Omental fat pad (tissue), 4 donors: ENCODE measurements around the gene SPAG7. TPM values are rescaled to one million over a fixed set of nuclear protein-coding genes. Genes with fewer than 3 reads are reported as not detected.

Experiments used
- ATAC-seq: fragments of 150-250 bp; one replicate; pipeline ENCODE4 v1.9.1; 2016; ENCODE audit warnings: mild to moderate bottlenecking, moderate library complexity; ENCODE audit not compliant: low FRiP score
- DNase-seq: peaks from one replicate; pipeline ENCODE4 v3.0.0-alpha.2; 2019; ENCODE audit warnings: low spot score
- total RNA-seq, 4 donors: library from RNA; depleted of rRNA; stranded (reverse); fragments of >200 nt; gene quantifications; one replicate each; pipeline ENCODE4 v1.1.0, GENCODE V29; 2016
- TF ChIP-seq, protein P1 (sequence below), 3 donors: fragments of 450-650 bp; IDR thresholded peaks; one replicate each; pipeline ENCODE4 v1.5.1; 2016 to 2017; ENCODE audit warnings: antibody characterized with exemption in 3 of 3, mild to moderate bottlenecking in 3 of 3, moderate library complexity in 2 of 3

The SPAG7 gene
- total RNA-seq, 4 donors from 2014 or later: 45.3 to 71.0 (median 47.5) TPM

DNA sequence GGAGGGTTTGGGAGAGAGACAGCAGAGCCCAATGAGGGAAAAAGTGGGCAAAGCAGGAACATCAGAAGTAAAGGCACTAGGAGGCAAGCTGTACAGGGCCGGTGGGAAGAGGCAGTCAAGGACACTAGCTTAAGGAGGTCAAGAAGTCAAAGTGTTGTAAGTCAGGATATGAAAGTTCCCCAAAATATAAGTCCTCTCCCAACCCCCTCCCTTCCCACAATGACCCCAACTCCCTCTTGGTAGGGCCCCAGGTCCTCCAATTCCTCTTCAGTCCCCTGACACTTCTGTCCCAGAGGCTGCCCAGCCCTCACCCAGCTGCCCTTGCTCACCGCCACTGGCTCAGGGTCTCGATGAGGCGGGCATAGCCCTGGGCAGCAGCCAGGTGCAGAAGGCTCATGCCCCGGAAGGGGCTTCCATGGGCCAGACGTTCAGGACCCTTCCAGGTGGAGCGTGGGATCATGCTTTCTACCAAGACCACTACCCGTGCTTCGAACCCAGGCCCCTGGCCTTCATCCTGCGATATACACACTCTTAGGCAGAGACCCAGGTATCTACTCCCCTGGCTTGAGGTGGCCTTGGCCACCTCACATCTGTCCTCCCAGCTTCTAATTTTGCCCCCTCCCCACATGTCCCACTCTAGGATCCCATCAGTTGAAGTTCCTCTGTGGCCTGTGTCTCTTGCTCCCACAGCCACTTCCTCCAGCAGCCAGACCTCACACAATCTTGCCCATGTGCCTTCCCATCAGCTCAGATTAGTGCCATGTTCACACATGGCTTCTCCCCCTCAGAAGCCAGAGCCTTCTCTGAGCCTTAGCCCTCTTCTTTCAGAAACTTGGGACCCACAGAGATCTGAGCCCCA lies 5.9 kb upstream of the SPAG7 start:
- DNase-seq (no peak), ATAC-seq (no peak)
- TF ChIP-seq, protein P1, sequence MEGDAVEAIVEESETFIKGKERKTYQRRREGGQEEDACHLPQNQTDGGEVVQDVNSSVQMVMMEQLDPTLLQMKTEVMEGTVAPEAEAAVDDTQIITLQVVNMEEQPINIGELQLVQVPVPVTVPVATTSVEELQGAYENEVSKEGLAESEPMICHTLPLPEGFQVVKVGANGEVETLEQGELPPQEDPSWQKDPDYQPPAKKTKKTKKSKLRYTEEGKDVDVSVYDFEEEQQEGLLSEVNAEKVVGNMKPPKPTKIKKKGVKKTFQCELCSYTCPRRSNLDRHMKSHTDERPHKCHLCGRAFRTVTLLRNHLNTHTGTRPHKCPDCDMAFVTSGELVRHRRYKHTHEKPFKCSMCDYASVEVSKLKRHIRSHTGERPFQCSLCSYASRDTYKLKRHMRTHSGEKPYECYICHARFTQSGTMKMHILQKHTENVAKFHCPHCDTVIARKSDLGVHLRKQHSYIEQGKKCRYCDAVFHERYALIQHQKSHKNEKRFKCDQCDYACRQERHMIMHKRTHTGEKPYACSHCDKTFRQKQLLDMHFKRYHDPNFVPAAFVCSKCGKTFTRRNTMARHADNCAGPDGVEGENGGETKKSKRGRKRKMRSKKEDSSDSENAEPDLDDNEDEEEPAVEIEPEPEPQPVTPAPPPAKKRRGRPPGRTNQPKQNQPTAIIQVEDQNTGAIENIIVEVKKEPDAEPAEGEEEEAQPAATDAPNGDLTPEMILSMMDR (IDR thresholded peaks at IDR 0.05): no peak

DNA sequence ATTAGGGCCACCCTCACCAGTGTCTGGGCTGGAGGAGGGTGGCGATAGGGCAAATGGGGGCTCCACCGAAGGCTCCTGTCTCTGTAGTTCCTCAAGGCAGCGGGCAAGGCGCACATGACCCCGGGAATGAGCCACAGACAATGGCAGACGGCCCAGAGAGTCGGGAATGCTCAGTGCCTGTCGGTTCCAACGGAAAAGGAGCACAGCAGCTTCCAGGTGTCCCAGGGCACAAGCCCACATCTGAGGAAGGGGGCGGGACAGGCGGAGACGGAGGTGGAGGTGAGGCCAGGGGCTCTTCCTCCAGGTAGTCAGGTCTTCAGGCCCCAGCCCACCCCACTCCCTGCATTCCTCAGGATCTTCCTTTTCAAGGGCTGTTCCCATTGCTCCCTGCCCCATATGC lies 5.1 kb upstream of the SPAG7 start:
- DNase-seq: no peak
- no peak for ATAC-seq
- TF ChIP-seq, protein P1 (IDR thresholded peaks at IDR 0.05): no peak

DNA sequence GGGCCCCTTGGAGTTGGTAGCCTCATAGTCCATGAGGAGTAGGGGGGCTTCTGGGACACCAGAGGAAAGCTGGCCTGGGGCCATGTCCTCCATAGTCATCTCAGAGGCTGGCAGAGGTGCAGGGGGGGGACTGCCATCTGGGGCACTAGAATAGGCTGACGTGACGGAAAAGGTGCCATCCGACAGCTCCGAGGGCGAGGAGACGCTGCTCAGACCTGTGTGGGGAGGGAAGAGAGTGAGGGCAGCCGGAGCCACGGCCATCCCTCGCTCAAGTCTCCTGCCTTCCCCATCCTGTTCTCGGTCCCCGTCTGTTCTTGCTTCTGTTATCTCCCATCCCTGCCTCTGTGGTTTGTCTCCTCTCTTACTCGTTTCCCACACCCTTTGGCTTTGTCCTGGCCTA lies 4.7 kb upstream of the SPAG7 start:
- TF ChIP-seq, protein P1 (IDR thresholded peaks at IDR 0.05): no peak
- no peak for DNase-seq
- ATAC-seq: no peak

DNA sequence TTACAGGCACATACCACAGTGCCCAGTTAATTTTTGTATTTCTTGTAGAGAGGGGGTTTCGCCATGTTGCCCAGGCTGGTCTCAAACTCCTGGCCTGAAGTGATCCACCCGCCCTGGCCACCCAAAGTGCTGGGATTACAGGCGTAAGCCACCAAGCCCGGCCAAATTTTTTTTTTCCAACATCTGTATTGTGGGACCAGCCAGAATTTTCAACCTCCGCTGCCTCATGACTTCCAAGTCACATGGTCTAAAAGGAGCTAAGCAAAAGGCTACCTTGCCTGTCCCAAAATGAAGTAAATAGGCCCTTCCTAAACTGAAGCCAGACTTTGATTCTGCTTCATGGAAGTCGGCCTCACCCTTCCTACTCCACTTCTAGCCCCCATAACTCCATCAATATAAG lies 4.2 kb upstream of the SPAG7 start:
- ATAC-seq (no peak), DNase-seq (no peak)
- TF ChIP-seq, protein P1 (IDR thresholded peaks at IDR 0.05): no peak

DNA sequence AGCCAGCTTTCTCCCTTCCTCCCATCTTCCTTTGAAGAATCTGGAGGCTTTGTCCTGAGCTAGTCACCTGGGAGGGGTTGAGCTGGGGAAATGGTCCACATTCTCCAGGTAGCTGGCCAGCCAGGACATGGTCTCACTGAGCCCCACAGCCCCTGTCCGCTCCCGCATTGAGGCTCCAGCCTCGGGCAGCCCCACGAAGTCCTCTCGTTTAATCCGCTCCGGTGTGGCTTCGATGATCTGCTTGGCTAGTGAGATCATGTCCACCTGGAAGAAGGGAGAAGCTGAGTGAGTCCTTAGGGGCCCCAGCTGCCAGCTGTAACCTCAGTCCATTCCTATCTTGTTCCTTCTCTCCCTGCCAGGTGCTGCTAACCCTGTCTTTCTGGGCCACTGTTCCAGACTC lies 2.7 kb upstream of the SPAG7 start:
- ATAC-seq: no peak
- TF ChIP-seq, protein P1 (IDR thresholded peaks at IDR 0.05): no peak
- no peak for DNase-seq

DNA sequence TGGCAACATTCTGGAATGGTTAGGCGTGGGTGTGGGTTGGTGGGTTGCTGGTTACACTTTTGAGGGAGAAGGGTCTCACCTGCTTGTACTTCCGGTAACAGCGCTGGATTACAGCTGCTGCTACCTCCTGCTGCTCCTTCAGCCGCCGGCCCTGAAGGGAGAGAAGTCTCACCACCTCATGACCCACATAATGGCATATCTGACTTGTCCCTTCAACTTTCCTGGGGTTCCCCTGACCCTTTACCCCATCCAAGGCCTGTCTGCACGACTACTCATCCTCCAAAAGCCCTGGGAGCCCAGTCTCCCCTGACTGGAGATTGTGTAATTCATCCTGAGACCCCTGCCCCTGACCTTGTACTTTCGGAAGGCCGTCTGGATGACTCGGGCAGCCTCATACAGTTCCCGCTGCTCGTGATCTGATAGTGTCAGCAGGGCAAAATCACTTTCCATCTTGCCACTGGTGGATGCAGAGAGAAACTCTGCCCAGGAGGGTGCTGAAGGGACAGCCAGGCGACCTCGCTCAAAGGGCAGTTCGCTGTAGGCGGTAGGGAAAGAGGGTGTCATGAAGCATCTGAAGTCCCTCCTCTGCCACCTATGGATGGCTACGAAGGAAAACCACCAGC lies 2.0 kb upstream of the SPAG7 start:
- TF ChIP-seq, protein P1 (IDR thresholded peaks at IDR 0.05): no peak
- ATAC-seq (no peak), DNase-seq (no peak)
